HFF-Myc (cell line): ENCODE results near the gene DCUN1D4.
A peak's percentile ranks its signal among the peaks of the same experiment; 100 is the strongest.
"Not testable (repeated sequence)": the region's sequence is repeated elsewhere in the genome, so short reads cannot be mapped to it uniquely, and the experiment has no call there.

Experiments used
- DNase-seq: peaks from one replicate; pipeline ENCODE4 v3.0.0-alpha.2; 2011; ENCODE audit warnings: low read depth; ENCODE audit errors: extremely low read depth
- H3K4me3 ChIP-seq: replicated peaks from 2 replicates; pipeline ENCODE4 v1.5.1; 2011; ENCODE audit warnings: low read depth, mild to moderate bottlenecking, control low read depth, low read length
- CTCF ChIP-seq: IDR thresholded peaks from 2 replicates; pipeline ENCODE4 v1.5.1; 2012; ENCODE audit warnings: mild to moderate bottlenecking, low read depth, low read length, control low read depth; ENCODE audit errors: missing control alignments

The DCUN1D4 gene

DNA sequence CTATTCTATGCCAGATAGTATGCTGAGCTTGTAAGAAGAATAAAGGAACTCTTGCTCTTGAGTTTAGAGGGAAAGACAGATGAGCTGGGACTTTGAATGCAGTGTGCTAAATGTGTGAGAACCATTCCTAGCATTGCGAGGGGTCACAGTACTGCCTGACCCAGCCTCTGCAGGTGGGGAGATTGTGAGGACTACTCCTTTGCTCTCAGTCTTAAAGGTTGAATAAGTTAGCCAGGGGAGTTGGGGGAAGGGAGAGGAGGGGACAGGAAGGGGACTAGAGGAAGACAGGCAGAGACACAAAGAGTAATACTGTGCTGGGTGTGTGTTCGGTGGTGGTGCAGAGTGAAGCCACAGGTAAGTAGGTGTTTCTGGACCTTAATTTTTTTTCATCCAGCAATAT, 41.7 kb downstream of the DCUN1D4 start:
- no peak for TF ChIP-seq CTCF
- no peak for DNase-seq
- H3K4me3 ChIP-seq: no peak overlapping the region

DNA sequence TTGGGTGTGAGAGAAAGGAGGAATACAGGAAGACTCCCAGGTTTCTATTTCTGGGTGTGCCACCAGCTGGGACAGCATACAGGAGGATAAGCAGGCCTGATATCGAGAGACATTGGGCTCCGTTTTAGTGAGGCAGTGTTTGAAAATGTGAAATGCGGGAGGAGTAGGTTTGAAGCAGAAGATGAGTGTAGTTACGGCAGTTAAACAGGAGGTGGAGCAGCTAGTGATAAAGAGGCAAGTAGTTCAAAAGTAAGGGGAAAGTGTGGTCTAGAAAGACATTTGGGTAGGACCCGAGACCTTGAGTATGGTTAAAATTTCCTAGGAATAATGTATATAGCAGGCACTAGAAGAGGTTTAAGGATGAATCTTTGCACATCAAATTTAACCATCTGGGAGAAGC, 42.4 kb downstream of the DCUN1D4 start:
- peak; percentile 15 for DNase-seq
- no peak overlapping the region for H3K4me3 ChIP-seq
- no peak for TF ChIP-seq CTCF

DNA sequence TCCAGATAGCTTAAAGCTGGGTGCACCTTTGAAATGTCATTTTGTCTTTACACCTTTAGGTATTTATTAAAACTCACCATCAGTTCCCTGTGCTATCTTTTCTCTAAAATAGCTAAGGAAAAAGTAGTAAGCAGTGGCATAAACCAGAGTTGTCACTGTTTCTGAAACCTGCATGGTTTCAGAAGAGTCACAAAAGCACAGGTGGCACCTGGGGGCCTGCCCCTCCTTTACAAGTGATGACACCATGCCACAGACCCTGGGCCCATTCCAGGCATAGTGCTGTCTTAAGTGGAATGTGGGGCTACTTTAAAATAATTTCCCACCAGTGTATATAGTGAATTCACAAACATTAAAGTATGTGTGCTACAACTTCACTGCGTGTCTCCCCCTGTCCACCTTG, 47.8 kb downstream of the DCUN1D4 start:
- TF ChIP-seq CTCF: no peak
- DNase-seq: no peak
- no peak overlapping the region for H3K4me3 ChIP-seq

DNA sequence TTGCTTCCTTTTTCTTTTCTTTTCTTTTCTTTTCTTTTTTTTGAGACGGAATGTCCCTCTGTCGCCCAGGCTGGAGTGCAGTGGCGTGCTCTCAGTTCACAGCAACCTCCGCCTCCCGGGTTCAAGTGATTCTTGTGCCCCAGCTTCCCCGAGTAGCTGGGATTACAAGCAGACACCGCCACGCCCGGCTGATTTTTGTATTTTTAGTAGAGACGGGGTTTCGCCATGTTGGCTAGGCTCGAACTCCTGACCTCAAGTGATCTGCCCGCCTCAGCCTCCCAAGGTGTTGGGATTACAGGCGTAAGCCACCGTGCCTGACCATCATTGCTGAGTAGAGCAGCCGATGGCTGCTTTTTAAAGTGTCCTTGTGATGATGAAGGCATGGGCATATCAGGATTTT, 50.4 kb downstream of the DCUN1D4 start:
- not testable (repeated sequence) for H3K4me3 ChIP-seq, DNase-seq

- no peak for DNase-seq
- TF ChIP-seq CTCF: no peak
- H3K4me3 ChIP-seq: no peak overlapping the region
Measured at GRCh38 chr4:51894059-51894645, 51.2 kb downstream of the DCUN1D4 start.

GRCh38 chr4:51895158-51895557, 52.2 kb downstream of the DCUN1D4 start:
- DNase-seq: no peak
- TF ChIP-seq CTCF: no peak
- H3K4me3 ChIP-seq: no peak overlapping the region

- peak; percentile 87 for TF ChIP-seq CTCF
- peak; percentile 45 for DNase-seq
- no peak overlapping the region for H3K4me3 ChIP-seq
Measured at GRCh38 chr4:51895816-51896408, 53.0 kb downstream of the DCUN1D4 start.
